ENCODE results near the gene LMO1. TPM values are rescaled to one million over a fixed set of nuclear protein-coding genes. Genes with fewer than 3 reads are reported as not detected.

The LMO1 gene
- total RNA-seq, 1 experiment from 2014 or later = 0.27 TPM

GRCh38 chr11:8250981-8251615 lies 12.6 kb downstream of the LMO1 start:
- H3K4me3 ChIP-seq (replicated peaks in 1 of 2; ENCODE audit: low read depth in 1 of 2, low read length in 2 of 2) = no peak overlapping the region
- no peak overlapping the region for H3K4me2 ChIP-seq (ENCODE audit: low read length)
- DNase-seq (ENCODE audit: low read depth, low spot score) (no peak), ATAC-seq (no peak)
- H2AFZ ChIP-seq (ENCODE audit: low read depth, low read length, poor library complexity, severe bottlenecking) = no peak overlapping the region
- TF ChIP-seq ELF1 (IDR thresholded peaks at IDR 0.05; ENCODE audit: borderline replicate concordance, low read depth) = no peak
- no peak for TF ChIP-seq ZNF274 (IDR thresholded peaks at IDR 0.05; ENCODE audit: low read depth, low read length)
- TF ChIP-seq YY1 (IDR thresholded peaks at IDR 0.05; ENCODE audit: extremely low read depth, insufficient replicate concordance, low read depth, low read length) = no peak
- TF ChIP-seq JUND (IDR thresholded peaks at IDR 0.05) = no peak
- TF ChIP-seq CEBPB (IDR thresholded peaks at IDR 0.05; ENCODE audit: low read depth) = no peak
- TF ChIP-seq MAX (IDR thresholded peaks at IDR 0.05) = no peak
- H3K79me2 ChIP-seq (ENCODE audit: insufficient read depth, low read length) = no peaks in the 10 kb centered on the region
- H3K9me3 ChIP-seq (ENCODE audit: control insufficient read depth in 1 of 2, insufficient read depth in 1 of 2, low read depth in 1 of 2, low read length in 2 of 2) = no peaks in the 10 kb centered on the region
- POLR2A ChIA-PET = no interaction called here
- CTCF ChIA-PET = interaction anchor here (0.7 kb wide), 1 partner anchor 13 kb away, joined by 3 read pairs; no protein-coding TSS in a partner anchor
- H4K20me1 ChIP-seq (ENCODE audit: insufficient read depth) = no peaks in the 10 kb centered on the region
- RAD21 ChIA-PET (ENCODE audit: low non-redundant PET in 1 of 2, low total read pairs in 2 of 2, uncharacterized antibody in 2 of 2, unreplicated experiment in 2 of 2) = no interaction called here
- H3K36me3 ChIP-seq (ENCODE audit: control insufficient read depth in 1 of 2, insufficient read depth in 2 of 2, low read length in 2 of 2) = no peaks in the 10 kb centered on the region
- H3K9ac ChIP-seq (ENCODE audit: low read length) = no peak overlapping the region
- H3K9me2 ChIP-seq (ENCODE audit: insufficient read depth) = no peaks in the 10 kb centered on the region
- H3K27ac ChIP-seq (ENCODE audit: low read depth, low read length) = no peak overlapping the region
- no peaks in the 10 kb centered on the region for H3K27me3 ChIP-seq (ENCODE audit: insufficient read depth, low read length)
- no TSS peak for BruUV-seq (replicated peaks)
- peaks cover 0 to 16% of the 10 kb centered on the region in 2 experiments; a peak in 2 of 4 replicates for H3K4me1 ChIP-seq (ENCODE audit: control insufficient read depth in 1 of 2, insufficient read depth in 2 of 2, low read length in 2 of 2)
- intact Hi-C loops (cut with micrococcal nuclease) = no loop called here

GRCh38 chr11:8250434-8250833 lies 13.2 kb downstream of the LMO1 start:
- DNase-seq (ENCODE audit: low read depth, low spot score) (no peak), ATAC-seq (no peak)
- Histone ChIP-seq H3K9ac (ENCODE audit: low read length) (no peak overlapping the region), H3K4me1 (ENCODE audit: control insufficient read depth in 1 of 2, insufficient read depth in 2 of 2, low read length in 2 of 2) (peaks cover 0 to 16% of the 10 kb centered on the region in 2 experiments; a peak in 2 of 4 replicates), H3K36me3 (ENCODE audit: control insufficient read depth in 1 of 2, insufficient read depth in 2 of 2, low read length in 2 of 2) (no peaks in the 10 kb centered on the region), H3K4me3 (replicated peaks in 1 of 2; ENCODE audit: low read depth in 1 of 2, low read length in 2 of 2) (no peak overlapping the region), H2AFZ (ENCODE audit: low read depth, low read length, poor library complexity, severe bottlenecking) (no peak overlapping the region), H4K20me1 (ENCODE audit: insufficient read depth) (no peaks in the 10 kb centered on the region), H3K9me3 (ENCODE audit: control insufficient read depth in 1 of 2, insufficient read depth in 1 of 2, low read depth in 1 of 2, low read length in 2 of 2) (no peaks in the 10 kb centered on the region), H3K9me2 (ENCODE audit: insufficient read depth) (no peaks in the 10 kb centered on the region), H3K27me3 (ENCODE audit: insufficient read depth, low read length) (no peaks in the 10 kb centered on the region), H3K79me2 (ENCODE audit: insufficient read depth, low read length) (no peaks in the 10 kb centered on the region), H3K4me2 (ENCODE audit: low read length) (no peak overlapping the region), H3K27ac (ENCODE audit: low read depth, low read length) (no peak overlapping the region)
- BruUV-seq (replicated peaks) = no TSS peak
- ChIA-PET CTCF (interaction anchor here (0.7 kb wide), 1 partner anchor 14 kb away, joined by 3 read pairs; no protein-coding TSS in a partner anchor), POLR2A (no interaction called here), RAD21 (ENCODE audit: low non-redundant PET in 1 of 2, low total read pairs in 2 of 2, uncharacterized antibody in 2 of 2, unreplicated experiment in 2 of 2) (no interaction called here)
- intact Hi-C loops (cut with micrococcal nuclease) = no loop called here
- TF ChIP-seq EZH2phosphoT487 (IDR thresholded peaks at IDR 0.05; ENCODE audit: borderline replicate concordance) (no peak), REST (IDR thresholded peaks at IDR 0.05; ENCODE audit: low read depth) (no peak), CEBPB (IDR thresholded peaks at IDR 0.05; ENCODE audit: low read depth) (no peak), ZFX (IDR thresholded peaks at IDR 0.05) (no peak), SP1 (IDR thresholded peaks at IDR 0.05; ENCODE audit: low read depth) (no peak), CTCF (IDR thresholded peaks at IDR 0.05 in 2 of 3, conservative IDR thresholded peaks at IDR 0.05 in 1 of 3; ENCODE audit: borderline replicate concordance in 1 of 3, insufficient read depth in 1 of 3, low read depth in 2 of 3, low read length in 2 of 3) (no peak), ATF3 (IDR thresholded peaks at IDR 0.05) (no peak), POLR2AphosphoS5 (IDR thresholded peaks at IDR 0.05; ENCODE audit: low read depth, low read length) (no peak), CBX3 (IDR thresholded peaks at IDR 0.05; ENCODE audit: low read depth) (no peak), RAD21 (IDR thresholded peaks at IDR 0.05; ENCODE audit: low read depth) (no peak), EGR1 (IDR thresholded peaks at IDR 0.05; ENCODE audit: low read depth) (no peak)

All from HCT116 (cell line).